Pulmonary artery endothelial cell (primary cell): Measurements from ENCODE around the gene AP3M1. TPM values are rescaled to one million over a fixed set of nuclear protein-coding genes. Genes with fewer than 3 reads are reported as not detected.
"Not testable (repeated sequence)": the region's sequence is repeated elsewhere in the genome, so short reads cannot be mapped to it uniquely, and the experiment has no call there.

ENCODE experiments used
- DNase-seq: peaks from one replicate; pipeline ENCODE4 v3.0.0-alpha.2; 2011; ENCODE audit warnings: low read depth, low spot score
- total RNA-seq: library from RNA; depleted of rRNA; stranded (reverse); fragments of >200 nt; gene quantifications from 2 replicates; pipeline ENCODE4 v1.2.3, GENCODE V29; 2014

Gene AP3M1
- total RNA-seq, 1 donor from 2014 or later, result 37.7 TPM

- no peak for DNase-seq
These were observed 12.9 kb upstream of the AP3M1 start for GRCh38 chr10:74163319-74164068.

- no peak for DNase-seq
These were observed 9.4 kb upstream of the AP3M1 start for GRCh38 chr10:74160013-74160412.

- no peak for DNase-seq
These were observed 6.3 kb upstream of the AP3M1 start for GRCh38 chr10:74156919-74157289.

- DNase-seq, result no peak
These were observed 3.0 kb upstream of the AP3M1 start for GRCh38 chr10:74153676-74154075.

- no peak for DNase-seq
These were observed 2.5 kb upstream of the AP3M1 start for GRCh38 chr10:74153123-74153522.

- no peak for DNase-seq
These were observed 1.5 kb upstream of the AP3M1 start for GRCh38 chr10:74151879-74152722.

- DNase-seq, result peak; percentile 90
These were observed 606 bp upstream of the AP3M1 start, which contains the start of gene ADK for GRCh38 chr10:74150990-74151878. Gene ADK, plus strand, starts transcription at chr10:74151221. Its CDS starts 58 bp downstream, at chr10:74151279.

- not testable (repeated sequence) for DNase-seq
These were observed 3.6 kb downstream of the AP3M1 start for GRCh38 chr10:74146980-74147379.

- DNase-seq, result peak; percentile 55
These were observed 5.5 kb downstream of the AP3M1 start for GRCh38 chr10:74145133-74145532.

- no peak for DNase-seq
These were observed 10.1 kb downstream of the AP3M1 start for GRCh38 chr10:74140553-74140952.

GRCh38 chr10:74139981-74140380 is 10.6 kb downstream of the AP3M1 start:
- DNase-seq, result no peak

- not testable (repeated sequence) for DNase-seq
These were observed 12.0 kb downstream of the AP3M1 start for GRCh38 chr10:74138596-74138995.

GRCh38 chr10:74137992-74138391 is 12.6 kb downstream of the AP3M1 start:
- no peak for DNase-seq

- DNase-seq, result no peak
These were observed 15.2 kb downstream of the AP3M1 start for GRCh38 chr10:74135452-74135851.

GRCh38 chr10:74133923-74134820 is 16.5 kb downstream of the AP3M1 start:
- DNase-seq, result no peak

GRCh38 chr10:74123081-74123480 is 27.5 kb downstream of the AP3M1 start:
- DNase-seq, result no peak

GRCh38 chr10:74122060-74122459 is 28.6 kb downstream of the AP3M1 start:
- DNase-seq, result no peak

GRCh38 chr10:74121368-74121767 is 29.3 kb downstream of the AP3M1 start:
- DNase-seq, result no peak

GRCh38 chr10:74120911-74121310 is 29.7 kb downstream of the AP3M1 start:
- no peak for DNase-seq

- DNase-seq, result no peak
These were observed 31.8 kb downstream of the AP3M1 start for GRCh38 chr10:74118804-74119203.

- no peak for DNase-seq
These were observed 32.9 kb downstream of the AP3M1 start for GRCh38 chr10:74117738-74118137.
